ENCODE results near the gene PRICKLE3.

- TF ChIP-seq TAF1 (IDR thresholded peaks at IDR 0.05; ENCODE audit: low read depth, low read length) (no peak), POLR2A (IDR thresholded peaks at IDR 0.05; ENCODE audit: low read depth, low read length) (no peak), POLR2AphosphoS5 (IDR thresholded peaks at IDR 0.05; ENCODE audit: low read depth, low read length) (no peak), SPI1 (IDR thresholded peaks at IDR 0.05; ENCODE audit: low read depth, low read length) (no peak), PAX5 (IDR thresholded peaks at IDR 0.05; ENCODE audit: insufficient read depth, low read length, severe bottlenecking) (no peak), POU2F2 (IDR thresholded peaks at IDR 0.05; ENCODE audit: low read depth, low read length) (no peak)
Observed at GRCh38 chrX:49133759-49134158, 52.4 kb downstream of the PRICKLE3 start.

All from GM12891 (cell line).